H9 (cell line): ENCODE measurements around the gene SORBS1. TPM values are rescaled to one million over a fixed set of nuclear protein-coding genes. Genes with fewer than 3 reads are reported as not detected.

ENCODE experiments used
- DNase-seq: peaks from one replicate; pipeline ENCODE4 v3.0.0-alpha.2; 2017
- H2AFZ ChIP-seq: one replicate; pipeline ENCODE4 v1.6.1; 2013; ENCODE audit warnings: mild to moderate bottlenecking, low read length, control low read depth, moderate library complexity
- H2AK5ac ChIP-seq: 2 replicates; pipeline ENCODE4 v1.6.1; 2013; ENCODE audit warnings: low read length, control low read depth, mixed read lengths; ENCODE audit not compliant: insufficient read length
- H2BK120ac ChIP-seq: one replicate; pipeline ENCODE4 v1.6.1; 2013; ENCODE audit warnings: low read depth, mild to moderate bottlenecking, low read length, control low read depth, inconsistent platforms; ENCODE audit not compliant: poor library complexity, severe bottlenecking
- H2BK12ac ChIP-seq: 2 replicates; pipeline ENCODE4 v1.6.1; 2013; ENCODE audit warnings: low read length, control low read depth, mixed read lengths, low read depth; ENCODE audit not compliant: insufficient read length
- H2BK15ac ChIP-seq: 2 replicates; pipeline ENCODE4 v1.6.1; 2013; ENCODE audit warnings: low read depth, low read length, control low read depth
- H2BK20ac ChIP-seq: one replicate; pipeline ENCODE4 v1.6.1; 2013; ENCODE audit warnings: low read depth, mild to moderate bottlenecking, low read length, control low read depth, inconsistent platforms; ENCODE audit not compliant: poor library complexity, severe bottlenecking
- H2BK5ac ChIP-seq: 2 replicates; pipeline ENCODE4 v1.6.1; 2013; ENCODE audit warnings: low read length, control low read depth, mixed read lengths; ENCODE audit not compliant: insufficient read length
- H3K14ac ChIP-seq: 2 replicates; pipeline ENCODE4 v1.6.1; 2013; ENCODE audit warnings: low read length, control low read depth; ENCODE audit not compliant: insufficient read depth
- H3K18ac ChIP-seq: 2 replicates; pipeline ENCODE4 v1.6.1; 2013; ENCODE audit warnings: low read depth, mild to moderate bottlenecking, mixed read lengths, low read length, control low read depth; ENCODE audit not compliant: insufficient read length
- H3K23ac ChIP-seq: 2 replicates; pipeline ENCODE4 v1.6.1; 2013; ENCODE audit warnings: low read length, control low read depth, mixed read lengths, low read depth; ENCODE audit not compliant: insufficient read length
- H3K23me2 ChIP-seq: 2 replicates; pipeline ENCODE4 v1.6.1; 2013; ENCODE audit warnings: low read depth, mild to moderate bottlenecking, mixed read lengths, low read length, control low read depth; ENCODE audit not compliant: insufficient read length, poor library complexity, severe bottlenecking
- H3K27ac ChIP-seq: 2 replicates; pipeline ENCODE4 v1.5.1; 2013; ENCODE audit warnings: low read length, control low read depth, mixed read lengths, low read depth; ENCODE audit not compliant: insufficient read length
- H3K27me3 ChIP-seq: 2 replicates; pipeline ENCODE4 v1.6.1; 2013; ENCODE audit warnings: low read length, control low read depth, inconsistent platforms; ENCODE audit not compliant: insufficient read depth
- H3K4ac ChIP-seq: 2 replicates; pipeline ENCODE4 v1.6.1; 2013; ENCODE audit warnings: low read depth, mild to moderate bottlenecking, control low read depth, inconsistent platforms, low read length, moderate library complexity
- H3K4me1 ChIP-seq: 2 replicates; pipeline ENCODE4 v1.6.1; 2013; ENCODE audit warnings: low read length, control low read depth, inconsistent platforms; ENCODE audit not compliant: insufficient read depth
- H3K4me2 ChIP-seq: 2 replicates; pipeline ENCODE4 v1.6.1; 2013; ENCODE audit warnings: low read length, control low read depth, mixed read lengths; ENCODE audit not compliant: insufficient read length, insufficient read depth
- H3K56ac ChIP-seq: 2 replicates; pipeline ENCODE4 v1.6.1; 2013; ENCODE audit warnings: low read depth, mild to moderate bottlenecking, mixed read lengths, low read length, control low read depth; ENCODE audit not compliant: insufficient read length
- H3K79me1 ChIP-seq: 2 replicates; pipeline ENCODE4 v1.6.1; 2013; ENCODE audit warnings: low read depth, mild to moderate bottlenecking, moderate library complexity, low read length, control low read depth, inconsistent platforms; ENCODE audit not compliant: insufficient read depth, poor library complexity, severe bottlenecking
- H3K79me2 ChIP-seq: 2 replicates; pipeline ENCODE4 v1.6.1; 2013; ENCODE audit warnings: low read length, control low read depth, inconsistent platforms; ENCODE audit not compliant: insufficient read depth
- H3K9ac ChIP-seq: 2 replicates; pipeline ENCODE4 v1.6.1; 2013; ENCODE audit warnings: low read length, control low read depth, mixed read lengths; ENCODE audit not compliant: insufficient read length; ENCODE audit errors: extremely low read depth
- H3K9me3 ChIP-seq: one replicate; pipeline ENCODE4 v1.6.1; 2013; ENCODE audit warnings: low read depth, low read length, inconsistent platforms; ENCODE audit not compliant: control insufficient read depth
- H3T11ph ChIP-seq: one replicate; pipeline ENCODE4 v1.6.1; 2013; ENCODE audit warnings: mild to moderate bottlenecking, low read length, control low read depth, inconsistent platforms
- H4K20me1 ChIP-seq: one replicate; pipeline ENCODE4 v1.6.1; 2013; ENCODE audit not compliant: control insufficient read depth, insufficient read length, insufficient read depth
- H4K5ac ChIP-seq: 2 replicates; pipeline ENCODE4 v1.6.1; 2013; ENCODE audit warnings: low read depth, mild to moderate bottlenecking, mixed read lengths, low read length, control low read depth; ENCODE audit not compliant: insufficient read length
- H4K8ac ChIP-seq: replicated peaks from 2 replicates; pipeline ENCODE4 v1.6.1; 2013; ENCODE audit warnings: low read length, control low read depth, mixed read lengths, low read depth; ENCODE audit not compliant: insufficient read length
- H4K91ac ChIP-seq: 2 replicates; pipeline ENCODE4 v1.6.1; 2013; ENCODE audit warnings: low read depth, mild to moderate bottlenecking, moderate library complexity, mixed read lengths, low read length, control low read depth; ENCODE audit not compliant: insufficient read length
- H3K27ac Mint-ChIP-seq, 3 experiments: 2 replicates in 2 of 3; 3 replicates in 1 of 3; pipeline ENCODE4 v1.8.0; 2020 to 2021; ENCODE audit warnings: mixed read lengths in 3 of 3, mild to moderate bottlenecking in 1 of 3, moderate library complexity in 1 of 3
- H3K27me3 Mint-ChIP-seq: 2 replicates; pipeline ENCODE4 v1.8.0; 2021; ENCODE audit warnings: low read depth, mild to moderate bottlenecking, moderate library complexity, mixed read lengths
- H3K36me3 Mint-ChIP-seq, 3 experiments: 2 replicates in 2 of 3; 3 replicates in 1 of 3; pipeline ENCODE4 v1.8.0; 2020 to 2021; ENCODE audit warnings: low read depth in 3 of 3, mixed read lengths in 3 of 3; ENCODE audit not compliant: insufficient read depth in 1 of 3
- H3K4me1 Mint-ChIP-seq, 2 experiments: 2 replicates each; pipeline ENCODE4 v1.8.0; 2020; ENCODE audit warnings: mixed read lengths in 2 of 2
- H3K4me3 Mint-ChIP-seq, 2 experiments: 2 replicates in 1 of 2; 3 replicates in 1 of 2; pipeline ENCODE4 v1.8.0; 2020 to 2021; ENCODE audit warnings: mild to moderate bottlenecking in 2 of 2, mixed read lengths in 2 of 2, moderate library complexity in 1 of 2
- H3K9me3 Mint-ChIP-seq, 2 experiments: 2 replicates in 1 of 2; 3 replicates in 1 of 2; pipeline ENCODE4 v1.8.0; 2020; ENCODE audit warnings: mild to moderate bottlenecking in 2 of 2, mixed read lengths in 2 of 2, moderate library complexity in 1 of 2
- WGBS: extraction: QIAGEN DNeasy Blood & Tissue Kit; methylation state at CpG from one replicate; pipeline ENCODE4 v1.1.7; 2013; ENCODE audit warnings: missing lambda C conversion rate, low lambda C conversion rate, mixed read lengths; ENCODE audit not compliant: insufficient read length; ENCODE audit errors: extremely low coverage; 5-methylcytosine and 5-hydroxymethylcytosine counted together
- total RNA-seq: library from RNA; stranded (reverse); gene quantifications from 2 replicates; pipeline ENCODE4 v1.2.1, GENCODE V29; 2021
- TF ChIP-seq, protein P1 (sequence below): fragments of 200-600 bp; sonication (generic); conservative IDR thresholded peaks from 3 replicates; pipeline ENCODE4 v1.8.0; 2021; ENCODE audit warnings: antibody characterized with exemption, mild to moderate bottlenecking

SORBS1 gene
- total RNA-seq, 1 experiment from 2014 or later: 24.3 TPM

- no peak overlapping the region for H2BK15ac ChIP-seq
- TF ChIP-seq, protein P1, sequence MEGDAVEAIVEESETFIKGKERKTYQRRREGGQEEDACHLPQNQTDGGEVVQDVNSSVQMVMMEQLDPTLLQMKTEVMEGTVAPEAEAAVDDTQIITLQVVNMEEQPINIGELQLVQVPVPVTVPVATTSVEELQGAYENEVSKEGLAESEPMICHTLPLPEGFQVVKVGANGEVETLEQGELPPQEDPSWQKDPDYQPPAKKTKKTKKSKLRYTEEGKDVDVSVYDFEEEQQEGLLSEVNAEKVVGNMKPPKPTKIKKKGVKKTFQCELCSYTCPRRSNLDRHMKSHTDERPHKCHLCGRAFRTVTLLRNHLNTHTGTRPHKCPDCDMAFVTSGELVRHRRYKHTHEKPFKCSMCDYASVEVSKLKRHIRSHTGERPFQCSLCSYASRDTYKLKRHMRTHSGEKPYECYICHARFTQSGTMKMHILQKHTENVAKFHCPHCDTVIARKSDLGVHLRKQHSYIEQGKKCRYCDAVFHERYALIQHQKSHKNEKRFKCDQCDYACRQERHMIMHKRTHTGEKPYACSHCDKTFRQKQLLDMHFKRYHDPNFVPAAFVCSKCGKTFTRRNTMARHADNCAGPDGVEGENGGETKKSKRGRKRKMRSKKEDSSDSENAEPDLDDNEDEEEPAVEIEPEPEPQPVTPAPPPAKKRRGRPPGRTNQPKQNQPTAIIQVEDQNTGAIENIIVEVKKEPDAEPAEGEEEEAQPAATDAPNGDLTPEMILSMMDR: no peak
- Mint-ChIP-seq H3K27ac (no peak overlapping the region), H3K27me3 (no peaks in the 10 kb centered on the region), H3K4me1 (peaks cover 34 to 36% of the 10 kb centered on the region in 2 experiments), H3K36me3 (no peaks in the 10 kb centered on the region), H3K4me3 (no peak overlapping the region), H3K9me3 (no peaks in the 10 kb centered on the region)
- H3K56ac ChIP-seq: no peak overlapping the region
- no peak overlapping the region for H4K91ac ChIP-seq
- H2BK5ac ChIP-seq: no peak overlapping the region
- H3K27me3 ChIP-seq: no peaks in the 10 kb centered on the region
- no peaks in the 10 kb centered on the region for H3K23me2 ChIP-seq
- H3K79me2 ChIP-seq: no peaks in the 10 kb centered on the region; the same call in 1 of the 2 replicates
- peaks cover 3% of the 10 kb centered on the region for H3K79me1 ChIP-seq
- no peak overlapping the region for H3K9ac ChIP-seq
- H2AFZ ChIP-seq: no peak overlapping the region
- H3K23ac ChIP-seq: no peak overlapping the region
- H2BK120ac ChIP-seq: no peak overlapping the region
- peaks cover 12% of the 10 kb centered on the region for H3K4me1 ChIP-seq
- H3K9me3 ChIP-seq: no peaks in the 10 kb centered on the region
- no peak overlapping the region for H3T11ph ChIP-seq
- H3K18ac ChIP-seq: peak overlapping the region; percentile 71
- H3K27ac ChIP-seq: no peak overlapping the region
- H3K4me2 ChIP-seq: no peak overlapping the region
- DNase-seq: no peak
- H2BK12ac ChIP-seq: no peak overlapping the region
- no peak overlapping the region for H2AK5ac ChIP-seq
- no peak overlapping the region for H4K8ac ChIP-seq
- no peak overlapping the region for H2BK20ac ChIP-seq
- peak overlapping the region; percentile 53 for H3K14ac ChIP-seq
- no peak overlapping the region for H4K5ac ChIP-seq
- WGBS: no CpG with 5 or more reads among the region's 11 CpGs
- no peaks in the 10 kb centered on the region for H4K20me1 ChIP-seq
- H3K4ac ChIP-seq: no peak overlapping the region
Measured at GRCh38 chr10:95513008-95513589, 48.1 kb downstream of the SORBS1 start.
